Endothelial cell of umbilical vein (primary cell): ENCODE measurements around the gene SEMA6A.

ENCODE experiments used
- EZH2 ChIP-seq: IDR thresholded peaks from 2 replicates; pipeline ENCODE4 v1.6.1; 2012; ENCODE audit warnings: borderline replicate concordance, low read depth, mild to moderate bottlenecking, moderate library complexity, low read length, inconsistent platforms; ENCODE audit not compliant: severe bottlenecking
- GATA2 ChIP-seq: IDR thresholded peaks from 2 replicates; pipeline ENCODE4 v1.7.0; 2011; ENCODE audit warnings: low read depth, mild to moderate bottlenecking, moderate library complexity, mixed read lengths, low read length; ENCODE audit not compliant: insufficient read length, insufficient read depth
- MYC ChIP-seq: IDR thresholded peaks from one replicate; pipeline ENCODE4 v1.6.1; 2011; ENCODE audit warnings: mild to moderate bottlenecking, low read depth, low read length
- POLR2A ChIP-seq: IDR thresholded peaks from 2 replicates; pipeline ENCODE4 v1.6.1; 2012; ENCODE audit warnings: low read depth, mild to moderate bottlenecking, control low read depth, low read length
- POLR2AphosphoS5 ChIP-seq: IDR thresholded peaks from 2 replicates; pipeline ENCODE4 v1.6.1; 2012; ENCODE audit warnings: low read depth, mild to moderate bottlenecking, control low read depth, low read length, moderate library complexity; ENCODE audit not compliant: insufficient read depth
- TF ChIP-seq, protein P1 (sequence below), 2 donors: IDR thresholded peaks; 1 replicate in 1 of 2; 2 replicates in 1 of 2; pipeline ENCODE4 v1.5.1; 2011; ENCODE audit warnings: low read length in 2 of 2, mild to moderate bottlenecking in 2 of 2, moderate library complexity in 2 of 2, control low read depth in 1 of 2, inconsistent platforms in 1 of 2, low read depth in 1 of 2; ENCODE audit not compliant: insufficient read depth in 1 of 2; ENCODE audit errors: extremely low read depth in 1 of 2

- TF ChIP-seq, protein P1, sequence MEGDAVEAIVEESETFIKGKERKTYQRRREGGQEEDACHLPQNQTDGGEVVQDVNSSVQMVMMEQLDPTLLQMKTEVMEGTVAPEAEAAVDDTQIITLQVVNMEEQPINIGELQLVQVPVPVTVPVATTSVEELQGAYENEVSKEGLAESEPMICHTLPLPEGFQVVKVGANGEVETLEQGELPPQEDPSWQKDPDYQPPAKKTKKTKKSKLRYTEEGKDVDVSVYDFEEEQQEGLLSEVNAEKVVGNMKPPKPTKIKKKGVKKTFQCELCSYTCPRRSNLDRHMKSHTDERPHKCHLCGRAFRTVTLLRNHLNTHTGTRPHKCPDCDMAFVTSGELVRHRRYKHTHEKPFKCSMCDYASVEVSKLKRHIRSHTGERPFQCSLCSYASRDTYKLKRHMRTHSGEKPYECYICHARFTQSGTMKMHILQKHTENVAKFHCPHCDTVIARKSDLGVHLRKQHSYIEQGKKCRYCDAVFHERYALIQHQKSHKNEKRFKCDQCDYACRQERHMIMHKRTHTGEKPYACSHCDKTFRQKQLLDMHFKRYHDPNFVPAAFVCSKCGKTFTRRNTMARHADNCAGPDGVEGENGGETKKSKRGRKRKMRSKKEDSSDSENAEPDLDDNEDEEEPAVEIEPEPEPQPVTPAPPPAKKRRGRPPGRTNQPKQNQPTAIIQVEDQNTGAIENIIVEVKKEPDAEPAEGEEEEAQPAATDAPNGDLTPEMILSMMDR (IDR thresholded peaks at IDR 0.05; ENCODE audit: extremely low read depth in 1 of 2, insufficient read depth in 1 of 2, low read depth in 1 of 2, low read length in 2 of 2), result no peak
- TF ChIP-seq POLR2AphosphoS5 (no peak), POLR2A (no peak), GATA2 (no peak), EZH2 (no peak), MYC (no peak)
These were observed 24.3 kb upstream of the SEMA6A start for GRCh38 chr5:116598911-116599310.
